ENCODE measurements around the gene ROBO1.

The ROBO1 gene

GRCh38 chr3:79057756-79058155, 710.0 kb downstream of the ROBO1 start:
- H3K4me3 ChIP-seq (ENCODE audit: low read depth, low read length), result no peak overlapping the region
- TF ChIP-seq, protein P1, sequence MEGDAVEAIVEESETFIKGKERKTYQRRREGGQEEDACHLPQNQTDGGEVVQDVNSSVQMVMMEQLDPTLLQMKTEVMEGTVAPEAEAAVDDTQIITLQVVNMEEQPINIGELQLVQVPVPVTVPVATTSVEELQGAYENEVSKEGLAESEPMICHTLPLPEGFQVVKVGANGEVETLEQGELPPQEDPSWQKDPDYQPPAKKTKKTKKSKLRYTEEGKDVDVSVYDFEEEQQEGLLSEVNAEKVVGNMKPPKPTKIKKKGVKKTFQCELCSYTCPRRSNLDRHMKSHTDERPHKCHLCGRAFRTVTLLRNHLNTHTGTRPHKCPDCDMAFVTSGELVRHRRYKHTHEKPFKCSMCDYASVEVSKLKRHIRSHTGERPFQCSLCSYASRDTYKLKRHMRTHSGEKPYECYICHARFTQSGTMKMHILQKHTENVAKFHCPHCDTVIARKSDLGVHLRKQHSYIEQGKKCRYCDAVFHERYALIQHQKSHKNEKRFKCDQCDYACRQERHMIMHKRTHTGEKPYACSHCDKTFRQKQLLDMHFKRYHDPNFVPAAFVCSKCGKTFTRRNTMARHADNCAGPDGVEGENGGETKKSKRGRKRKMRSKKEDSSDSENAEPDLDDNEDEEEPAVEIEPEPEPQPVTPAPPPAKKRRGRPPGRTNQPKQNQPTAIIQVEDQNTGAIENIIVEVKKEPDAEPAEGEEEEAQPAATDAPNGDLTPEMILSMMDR (IDR thresholded peaks at IDR 0.05; ENCODE audit: low read depth, low read length), result no peak

DNA sequence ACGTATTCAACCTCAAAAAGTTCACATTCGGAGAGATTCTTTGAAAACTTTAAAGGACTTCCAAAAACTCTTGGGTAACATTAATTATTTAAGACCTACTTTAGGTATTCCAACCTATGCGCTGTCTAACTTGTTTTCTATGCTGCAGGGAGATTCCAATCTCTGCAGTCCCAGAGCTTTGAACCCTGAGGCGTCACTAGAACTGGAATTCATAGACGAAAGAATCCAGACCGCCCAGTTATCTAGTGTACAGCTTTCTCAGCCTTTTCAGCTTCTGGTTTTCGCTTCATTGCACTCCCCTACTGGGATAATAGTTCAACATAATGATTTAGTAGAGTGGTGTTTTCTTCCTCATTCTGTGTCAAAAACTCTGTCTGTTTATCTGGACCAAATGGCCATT, 711.3 kb downstream of the ROBO1 start:
- no peak overlapping the region for H3K4me3 ChIP-seq (ENCODE audit: low read depth, low read length)
- TF ChIP-seq, protein P1 (IDR thresholded peaks at IDR 0.05; ENCODE audit: low read depth, low read length), result no peak

- no peak overlapping the region for H3K4me3 ChIP-seq (ENCODE audit: low read depth, low read length)
- TF ChIP-seq, protein P1 (IDR thresholded peaks at IDR 0.05; ENCODE audit: low read depth, low read length), result no peak
Measured at GRCh38 chr3:79052054-79052681, 715.6 kb downstream of the ROBO1 start.

DNA sequence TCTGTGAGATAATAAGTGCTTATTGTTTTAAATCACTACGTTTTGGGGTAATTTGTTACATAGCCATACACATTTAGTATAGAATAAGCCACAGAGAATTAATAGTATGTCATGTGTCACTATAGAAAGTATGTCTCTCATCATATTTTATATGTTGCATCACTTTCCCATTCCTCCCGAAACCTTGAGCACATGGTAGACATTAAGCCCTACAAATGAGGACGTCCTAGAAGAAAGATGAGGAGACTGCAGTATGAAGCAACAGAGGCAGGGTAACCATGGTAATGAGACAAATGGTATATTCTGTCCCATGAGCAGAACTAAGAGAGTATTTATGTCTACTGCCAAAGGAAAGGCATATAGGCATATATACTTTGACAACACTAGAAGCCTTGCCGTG, 720.2 kb downstream of the ROBO1 start:
- H3K4me3 ChIP-seq (ENCODE audit: low read depth, low read length), result no peak overlapping the region
- TF ChIP-seq, protein P1 (IDR thresholded peaks at IDR 0.05; ENCODE audit: low read depth, low read length), result no peak

DNA sequence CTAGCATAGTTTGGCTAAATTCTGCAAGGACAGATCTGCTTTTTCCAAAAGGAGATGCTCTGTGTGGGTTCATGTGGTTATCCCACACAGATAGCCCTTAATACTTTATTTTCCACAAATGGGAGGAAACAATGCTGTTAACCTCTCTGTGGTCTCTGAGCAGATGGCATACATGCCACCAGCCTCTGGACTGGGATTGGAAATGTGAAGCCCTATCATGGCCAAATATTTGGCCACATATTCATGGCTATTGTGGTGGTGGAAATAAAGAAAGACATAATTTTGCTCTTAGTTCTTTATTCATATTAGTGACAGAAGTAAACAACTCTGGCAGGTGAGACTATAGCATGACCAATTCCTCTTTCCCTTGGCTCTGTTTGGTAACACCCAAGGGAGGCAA, 726.2 kb downstream of the ROBO1 start:
- H3K4me3 ChIP-seq (ENCODE audit: low read depth, low read length), result no peak overlapping the region
- TF ChIP-seq, protein P1 (IDR thresholded peaks at IDR 0.05; ENCODE audit: low read depth, low read length), result no peak

GRCh38 chr3:79040701-79041100, 727.1 kb downstream of the ROBO1 start:
- H3K4me3 ChIP-seq (ENCODE audit: low read depth, low read length), result no peak overlapping the region
- TF ChIP-seq, protein P1 (IDR thresholded peaks at IDR 0.05; ENCODE audit: low read depth, low read length), result no peak

DNA sequence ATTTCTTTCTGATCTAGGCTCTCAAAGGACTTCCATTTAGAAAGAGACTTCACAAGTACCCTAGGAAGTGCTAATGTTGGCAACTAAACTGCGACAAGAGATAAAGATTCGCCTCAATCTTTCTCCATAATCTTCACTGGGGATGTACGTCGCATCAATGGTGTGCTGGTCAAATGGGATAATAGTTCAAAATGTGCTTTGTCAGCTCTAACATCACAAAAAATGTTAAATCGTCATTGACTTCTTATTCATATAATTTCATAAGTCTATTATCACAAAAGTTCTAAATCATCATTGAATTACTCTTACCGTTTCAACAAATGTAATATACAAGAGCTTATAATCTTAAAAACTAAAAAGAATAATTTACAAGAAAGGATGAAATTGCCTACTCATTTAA, 727.7 kb downstream of the ROBO1 start:
- TF ChIP-seq, protein P1 (IDR thresholded peaks at IDR 0.05; ENCODE audit: low read depth, low read length), result no peak

More for the DNA sequence above, 727.7 kb downstream of the ROBO1 start:
- H3K4me3 ChIP-seq (ENCODE audit: low read depth, low read length), result no peak overlapping the region
